Measurements from ENCODE around the gene DMD. TPM values are rescaled to one million over a fixed set of nuclear protein-coding genes. Genes with fewer than 3 reads are reported as not detected.

DMD gene
- total RNA-seq, 4 donors from 2014 or later, result 2.2 to 26.7 (median 7.8) TPM

DNA sequence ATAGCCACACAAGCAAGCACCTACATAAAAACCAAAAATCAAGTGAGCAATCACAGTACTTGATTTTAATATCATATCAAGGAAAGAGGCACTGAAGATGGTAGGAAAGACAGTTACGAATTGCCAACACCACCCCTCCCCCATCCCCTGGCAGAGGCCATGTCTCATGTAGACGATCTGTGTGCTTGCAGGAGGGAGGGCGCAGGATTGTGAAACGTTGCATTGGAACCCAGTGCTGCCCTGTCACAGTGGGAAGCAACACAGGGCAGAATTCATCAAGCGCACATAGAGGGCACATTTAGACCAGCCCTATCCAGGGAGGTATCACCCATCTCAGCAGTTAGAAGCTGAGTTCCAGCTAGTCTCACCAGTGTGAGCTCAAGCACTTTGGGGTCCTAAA, 359.8 kb downstream of the DMD start:
- Histone ChIP-seq H3K36me3 (no peaks in the 10 kb centered on the region), H3K27ac (no peak overlapping the region), H3K4me3 (no peak overlapping the region), H3K4me1 (no peaks in the 10 kb centered on the region), H3K27me3 (no peaks in the 10 kb centered on the region), H3K9me3 (no peaks in the 10 kb centered on the region)
- intact Hi-C loops (cut with DNase I), result no loop called here
- 80 to 83% methylated on average over 2 to 5 of the region's 5 CpGs for WGBS, 2 donors
- DNase-seq, result no peak
- TF ChIP-seq, protein P1, sequence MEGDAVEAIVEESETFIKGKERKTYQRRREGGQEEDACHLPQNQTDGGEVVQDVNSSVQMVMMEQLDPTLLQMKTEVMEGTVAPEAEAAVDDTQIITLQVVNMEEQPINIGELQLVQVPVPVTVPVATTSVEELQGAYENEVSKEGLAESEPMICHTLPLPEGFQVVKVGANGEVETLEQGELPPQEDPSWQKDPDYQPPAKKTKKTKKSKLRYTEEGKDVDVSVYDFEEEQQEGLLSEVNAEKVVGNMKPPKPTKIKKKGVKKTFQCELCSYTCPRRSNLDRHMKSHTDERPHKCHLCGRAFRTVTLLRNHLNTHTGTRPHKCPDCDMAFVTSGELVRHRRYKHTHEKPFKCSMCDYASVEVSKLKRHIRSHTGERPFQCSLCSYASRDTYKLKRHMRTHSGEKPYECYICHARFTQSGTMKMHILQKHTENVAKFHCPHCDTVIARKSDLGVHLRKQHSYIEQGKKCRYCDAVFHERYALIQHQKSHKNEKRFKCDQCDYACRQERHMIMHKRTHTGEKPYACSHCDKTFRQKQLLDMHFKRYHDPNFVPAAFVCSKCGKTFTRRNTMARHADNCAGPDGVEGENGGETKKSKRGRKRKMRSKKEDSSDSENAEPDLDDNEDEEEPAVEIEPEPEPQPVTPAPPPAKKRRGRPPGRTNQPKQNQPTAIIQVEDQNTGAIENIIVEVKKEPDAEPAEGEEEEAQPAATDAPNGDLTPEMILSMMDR (IDR thresholded peaks at IDR 0.05), result no peak
- no peak for TF ChIP-seq POLR2A (IDR thresholded peaks at IDR 0.05)

GRCh38 chrX:32847921-32848320, 363.4 kb downstream of the DMD start:
- no peak overlapping the region for H3K27ac ChIP-seq
- no peaks in the 10 kb centered on the region for H3K4me1 ChIP-seq
- H3K4me3 ChIP-seq, result no peak overlapping the region
- intact Hi-C loops (cut with DNase I), result no loop called here
- 77 to 78% methylated on average over 4 to 5 of the region's 5 CpGs for WGBS, 2 donors
- H3K9me3 ChIP-seq, result no peaks in the 10 kb centered on the region
- no peak for TF ChIP-seq POLR2A (IDR thresholded peaks at IDR 0.05)
- DNase-seq, result no peak
- H3K27me3 ChIP-seq, result no peaks in the 10 kb centered on the region
- H3K36me3 ChIP-seq, result no peaks in the 10 kb centered on the region

GRCh38 chrX:32842053-32842452, 369.3 kb downstream of the DMD start:
- no peak for TF ChIP-seq POLR2A (IDR thresholded peaks at IDR 0.05)
- TF ChIP-seq, protein P1 (IDR thresholded peaks at IDR 0.05), result no peak
- Histone ChIP-seq H3K36me3 (no peaks in the 10 kb centered on the region), H3K27me3 (no peaks in the 10 kb centered on the region), H3K4me3 (no peak overlapping the region), H3K4me1 (no peaks in the 10 kb centered on the region), H3K9me3 (no peaks in the 10 kb centered on the region), H3K27ac (no peak overlapping the region)
- 70 to 80% methylated on average over 2 to 4 of the region's 4 CpGs for WGBS, 2 donors
- DNase-seq, result no peak
- intact Hi-C loops (cut with DNase I), result no loop called here

DNA sequence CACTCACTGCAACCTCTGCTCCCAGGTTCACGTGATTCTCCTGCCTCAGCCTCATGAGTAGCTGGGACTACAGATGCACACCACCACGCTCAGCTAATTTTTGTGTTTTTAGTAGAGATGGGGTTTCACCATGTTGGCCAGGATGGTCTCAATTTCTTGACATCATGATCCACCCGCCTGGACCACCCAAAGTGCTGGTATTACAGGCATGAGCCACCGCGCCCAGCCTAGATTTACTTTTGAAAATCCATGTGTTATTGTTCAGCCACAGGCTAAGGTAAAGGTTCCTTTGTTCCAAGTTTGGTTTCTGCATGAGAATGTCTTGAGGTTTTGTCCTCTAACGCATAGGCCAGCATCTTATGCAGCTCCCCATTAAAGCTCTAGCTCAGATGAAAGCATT, 371.6 kb downstream of the DMD start:
- intact Hi-C loops (cut with DNase I), result no loop called here
- H3K27ac ChIP-seq, result no peak overlapping the region
- DNase-seq, result no peak
- TF ChIP-seq, protein P1 (IDR thresholded peaks at IDR 0.05), result no peak
- no peak for TF ChIP-seq POLR2A (IDR thresholded peaks at IDR 0.05)
- H3K36me3 ChIP-seq, result no peaks in the 10 kb centered on the region
- no peaks in the 10 kb centered on the region for H3K4me1 ChIP-seq
- WGBS, 2 donors, result 72 to 80% methylated on average over 4 to 6 of the region's 6 CpGs
- H3K4me3 ChIP-seq, result no peak overlapping the region
- no peaks in the 10 kb centered on the region for H3K9me3 ChIP-seq
- H3K27me3 ChIP-seq, result no peaks in the 10 kb centered on the region

DNA sequence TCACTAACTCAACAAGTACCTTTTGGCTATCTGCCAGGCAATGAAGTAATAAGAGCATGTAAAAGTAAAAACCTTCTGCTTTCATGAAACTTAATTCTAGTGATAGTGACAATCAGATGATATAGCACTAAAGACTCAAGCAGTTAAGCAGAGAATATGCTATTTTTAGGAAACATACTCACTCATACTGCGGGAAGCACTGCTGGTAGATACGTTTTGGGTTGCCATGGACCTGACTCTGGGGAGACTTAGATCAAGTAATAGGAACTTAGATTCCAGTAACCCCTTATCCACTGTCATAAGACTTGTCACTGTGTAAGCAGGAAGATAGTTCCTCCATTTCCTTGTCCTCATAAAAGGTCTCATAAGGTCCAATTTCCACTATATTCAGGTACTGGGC, 386.3 kb downstream of the DMD start:
- H3K27ac ChIP-seq, result no peak overlapping the region
- no peaks in the 10 kb centered on the region for H3K27me3 ChIP-seq
- no peaks in the 10 kb centered on the region for H3K9me3 ChIP-seq
- TF ChIP-seq POLR2A (IDR thresholded peaks at IDR 0.05), result no peak
- TF ChIP-seq, protein P1 (IDR thresholded peaks at IDR 0.05), result no peak
- intact Hi-C loops (cut with DNase I), result no loop called here
- H3K4me3 ChIP-seq, result no peak overlapping the region
- no peak for DNase-seq
- no peaks in the 10 kb centered on the region for H3K4me1 ChIP-seq
- WGBS, 2 donors, result 61 to 95% methylated on average over 2 of the region's 2 CpGs
- H3K36me3 ChIP-seq, result no peaks in the 10 kb centered on the region

- intact Hi-C loops (cut with DNase I), result no loop called here
- WGBS, 2 donors, result no CpG with 5 or more reads among the region's 10 CpGs
- H3K27ac ChIP-seq, result no peak overlapping the region
- DNase-seq, result no peak
- no peaks in the 10 kb centered on the region for H3K27me3 ChIP-seq
- H3K36me3 ChIP-seq, result no peaks in the 10 kb centered on the region
- no peaks in the 10 kb centered on the region for H3K4me1 ChIP-seq
- H3K4me3 ChIP-seq, result no peak overlapping the region
- no peak for TF ChIP-seq POLR2A (IDR thresholded peaks at IDR 0.05)
- TF ChIP-seq, protein P1 (IDR thresholded peaks at IDR 0.05), result no peak
- no peaks in the 10 kb centered on the region for H3K9me3 ChIP-seq
Measured at GRCh38 chrX:32804034-32804433, 407.3 kb downstream of the DMD start.
